SK-N-SH treated with all-trans-retinoic acid at 6 μM for 48 hours (cell line): ENCODE data around the gene TSEN34.

Experiments
- ARNTL ChIP-seq: fragments of 450-650 bp; formaldehyde crosslinking; IDR thresholded peaks from 2 replicates; pipeline ENCODE4 v1.5.0; 2020; ENCODE audit warnings: low read depth, mild to moderate bottlenecking, moderate library complexity, borderline replicate concordance
- ESRRG ChIP-seq: fragments of 250-450 bp; sonication (Bioruptor Pico); IDR thresholded peaks from 2 replicates; pipeline ENCODE4 v1.6.1; 2021; ENCODE audit warnings: mild to moderate bottlenecking
- ISL1 ChIP-seq: fragments of 250-450 bp; sonication (Bioruptor Pico); IDR thresholded peaks from 2 replicates; pipeline ENCODE4 v2.1.2; 2022; ENCODE audit warnings: mild to moderate bottlenecking, moderate library complexity
- OSR1 ChIP-seq: fragments of 250-450 bp; sonication (Bioruptor Pico); IDR thresholded peaks from 2 replicates; pipeline ENCODE4 v1.8.0; 2022; ENCODE audit warnings: moderate library complexity, mild to moderate bottlenecking, inconsistent platforms
- PPARA ChIP-seq: fragments of 250-450 bp; sonication (Bioruptor Pico); IDR thresholded peaks from 2 replicates; pipeline ENCODE4 v1.5.0; 2020; ENCODE audit warnings: mild to moderate bottlenecking, borderline replicate concordance
- RARB ChIP-seq: fragments of 250-450 bp; sonication (Bioruptor Pico); IDR thresholded peaks from 2 replicates; pipeline ENCODE4 v1.8.0; 2021; ENCODE audit warnings: mild to moderate bottlenecking, moderate library complexity
- ZFP3 ChIP-seq: fragments of 250-450 bp; sonication (Bioruptor Pico); IDR thresholded peaks from 2 replicates; pipeline ENCODE4 v1.5.0; 2020; ENCODE audit warnings: mild to moderate bottlenecking, moderate library complexity
- ZNF565 ChIP-seq: fragments of 450-650 bp; formaldehyde crosslinking; conservative IDR thresholded peaks from 2 replicates; pipeline ENCODE4 v1.5.0; 2020; ENCODE audit warnings: low read depth, mild to moderate bottlenecking, moderate library complexity
- ZNF70 ChIP-seq: fragments of 450-650 bp; formaldehyde crosslinking; IDR thresholded peaks from 2 replicates; pipeline ENCODE4 v1.5.0; 2020; ENCODE audit warnings: mild to moderate bottlenecking, moderate library complexity
- ZNF8 ChIP-seq: fragments of 450-650 bp; formaldehyde crosslinking; IDR thresholded peaks from 2 replicates; pipeline ENCODE4 v1.5.0; 2020; ENCODE audit warnings: mild to moderate bottlenecking, moderate library complexity
- TF ChIP-seq, protein P1 (sequence below): fragments of 250-450 bp; sonication (Bioruptor Pico); IDR thresholded peaks from 2 replicates; pipeline ENCODE4 v1.8.0; 2020; ENCODE audit warnings: mild to moderate bottlenecking, moderate library complexity, borderline replicate concordance
- TF ChIP-seq, protein P2 (sequence below): fragments of 250-450 bp; sonication (Bioruptor Pico); IDR thresholded peaks from 2 replicates; pipeline ENCODE4 v1.5.1; 2020; ENCODE audit warnings: low read depth, mild to moderate bottlenecking, moderate library complexity

DNA sequence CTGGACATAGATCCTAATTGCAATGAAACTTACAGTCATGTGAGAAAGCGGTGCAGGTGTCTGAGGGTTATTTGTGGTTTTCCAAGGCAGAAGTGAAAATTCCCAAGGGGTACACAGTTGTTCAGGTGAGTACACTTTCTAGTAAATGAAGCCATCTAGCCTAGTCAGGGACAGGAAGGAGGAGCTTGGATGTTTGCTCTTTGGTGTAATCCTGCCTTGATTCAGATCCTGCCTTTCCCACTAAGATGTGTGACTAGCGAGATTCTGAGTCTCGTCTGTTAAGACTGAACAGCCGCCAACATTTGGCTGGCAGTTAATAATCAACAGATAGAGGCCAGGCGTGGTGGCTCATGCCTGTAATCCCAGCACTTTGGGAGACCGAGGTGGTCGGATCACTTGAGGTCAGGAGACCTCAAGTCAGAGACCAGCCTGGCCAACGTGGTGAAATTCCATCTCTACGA is 12.1 kb downstream of the TSEN34 start:
- TF ChIP-seq, protein P1, sequence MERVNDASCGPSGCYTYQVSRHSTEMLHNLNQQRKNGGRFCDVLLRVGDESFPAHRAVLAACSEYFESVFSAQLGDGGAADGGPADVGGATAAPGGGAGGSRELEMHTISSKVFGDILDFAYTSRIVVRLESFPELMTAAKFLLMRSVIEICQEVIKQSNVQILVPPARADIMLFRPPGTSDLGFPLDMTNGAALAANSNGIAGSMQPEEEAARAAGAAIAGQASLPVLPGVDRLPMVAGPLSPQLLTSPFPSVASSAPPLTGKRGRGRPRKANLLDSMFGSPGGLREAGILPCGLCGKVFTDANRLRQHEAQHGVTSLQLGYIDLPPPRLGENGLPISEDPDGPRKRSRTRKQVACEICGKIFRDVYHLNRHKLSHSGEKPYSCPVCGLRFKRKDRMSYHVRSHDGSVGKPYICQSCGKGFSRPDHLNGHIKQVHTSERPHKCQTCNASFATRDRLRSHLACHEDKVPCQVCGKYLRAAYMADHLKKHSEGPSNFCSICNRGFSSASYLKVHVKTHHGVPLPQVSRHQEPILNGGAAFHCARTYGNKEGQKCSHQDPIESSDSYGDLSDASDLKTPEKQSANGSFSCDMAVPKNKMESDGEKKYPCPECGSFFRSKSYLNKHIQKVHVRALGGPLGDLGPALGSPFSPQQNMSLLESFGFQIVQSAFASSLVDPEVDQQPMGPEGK (CRISPR knock-in tag) = no peak
- no peak for TF ChIP-seq ZFP3
- no peak for TF ChIP-seq OSR1 (CRISPR knock-in tag)
- TF ChIP-seq ISL1 (CRISPR knock-in tag) = no peak
- TF ChIP-seq, protein P2, sequence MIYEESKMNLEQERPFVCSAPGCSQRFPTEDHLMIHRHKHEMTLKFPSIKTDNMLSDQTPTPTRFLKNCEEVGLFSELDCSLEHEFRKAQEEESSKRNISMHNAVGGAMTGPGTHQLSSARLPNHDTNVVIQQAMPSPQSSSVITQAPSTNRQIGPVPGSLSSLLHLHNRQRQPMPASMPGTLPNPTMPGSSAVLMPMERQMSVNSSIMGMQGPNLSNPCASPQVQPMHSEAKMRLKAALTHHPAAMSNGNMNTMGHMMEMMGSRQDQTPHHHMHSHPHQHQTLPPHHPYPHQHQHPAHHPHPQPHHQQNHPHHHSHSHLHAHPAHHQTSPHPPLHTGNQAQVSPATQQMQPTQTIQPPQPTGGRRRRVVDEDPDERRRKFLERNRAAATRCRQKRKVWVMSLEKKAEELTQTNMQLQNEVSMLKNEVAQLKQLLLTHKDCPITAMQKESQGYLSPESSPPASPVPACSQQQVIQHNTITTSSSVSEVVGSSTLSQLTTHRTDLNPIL (CRISPR knock-in tag) = no peak
- no peak for TF ChIP-seq ZNF565
- no peak for TF ChIP-seq ARNTL (CRISPR knock-in tag)
- no peak for TF ChIP-seq ZNF70 (CRISPR knock-in tag)
- no peak for TF ChIP-seq PPARA (CRISPR knock-in tag)
- TF ChIP-seq ZNF8 (CRISPR knock-in tag) = no peak
- TF ChIP-seq RARB = no peak
- TF ChIP-seq ESRRG (CRISPR knock-in tag) = no peak
